Mesenchymal stem cell (in vitro differentiated cells and primary cell): ENCODE data around the gene TMEM119.

Experiments used
- DNase-seq: peaks from one replicate; pipeline ENCODE4 v3.0.0-alpha.2; 2013
- H2AFZ ChIP-seq: one replicate; pipeline ENCODE4 v1.6.1; 2013; ENCODE audit warnings: low read depth, mild to moderate bottlenecking, control low read depth, inconsistent platforms, low read length, moderate library complexity
- H2AK5ac ChIP-seq: 2 replicates; pipeline ENCODE4 v1.6.1; 2013; ENCODE audit warnings: low read length, moderate library complexity, mild to moderate bottlenecking, inconsistent platforms; ENCODE audit not compliant: severe bottlenecking
- H2BK120ac ChIP-seq: one replicate; pipeline ENCODE4 v1.6.1; 2013; ENCODE audit warnings: low read depth, mild to moderate bottlenecking, inconsistent platforms, low read length, moderate library complexity
- H2BK12ac ChIP-seq, 2 experiments: one replicate each; pipeline ENCODE4 v1.6.1; 2013; ENCODE audit warnings: inconsistent platforms in 2 of 2, low read length in 2 of 2, mild to moderate bottlenecking in 2 of 2, moderate library complexity in 2 of 2, control low read depth in 1 of 2
- H2BK15ac ChIP-seq: one replicate; pipeline ENCODE4 v1.6.1; 2013; ENCODE audit warnings: mild to moderate bottlenecking, low read depth, inconsistent platforms; ENCODE audit not compliant: poor library complexity, severe bottlenecking
- H2BK5ac ChIP-seq: 2 replicates; pipeline ENCODE4 v1.6.1; 2013; ENCODE audit warnings: low read depth, mild to moderate bottlenecking, low read length, control low read depth, inconsistent platforms; ENCODE audit not compliant: poor library complexity, severe bottlenecking
- H3K14ac ChIP-seq, 2 experiments: one replicate each; pipeline ENCODE4 v1.6.1; 2013; ENCODE audit warnings: inconsistent platforms in 2 of 2, low read length in 2 of 2, control low read depth in 1 of 2, mild to moderate bottlenecking in 1 of 2, moderate library complexity in 1 of 2
- H3K18ac ChIP-seq, 2 experiments: one replicate each; pipeline ENCODE4 v1.6.1; 2013; ENCODE audit warnings: inconsistent platforms in 2 of 2, low read length in 2 of 2, control low read depth in 1 of 2, low read depth in 1 of 2, mild to moderate bottlenecking in 1 of 2
- H3K23ac ChIP-seq, 2 experiments: one replicate each; pipeline ENCODE4 v1.6.1; 2013; ENCODE audit warnings: inconsistent platforms in 2 of 2, low read length in 2 of 2, mild to moderate bottlenecking in 2 of 2, moderate library complexity in 2 of 2, control low read depth in 1 of 2
- H3K27ac ChIP-seq: 2 replicates; pipeline ENCODE4 v1.5.1; 2013; ENCODE audit warnings: mild to moderate bottlenecking, moderate library complexity, low read length, control low read depth, inconsistent platforms; ENCODE audit not compliant: poor library complexity, severe bottlenecking
- H3K27me3 ChIP-seq, 2 experiments: 2 replicates each; pipeline versions ENCODE4 v1.6.1 to v1.7.0; 2013; ENCODE audit warnings: low read length in 2 of 2, mild to moderate bottlenecking in 2 of 2, moderate library complexity in 2 of 2, control low read depth in 1 of 2, inconsistent platforms in 1 of 2; ENCODE audit not compliant: control insufficient read depth in 1 of 2, insufficient read depth in 1 of 2
- H3K36me3 ChIP-seq, 2 experiments: 2 replicates each; pipeline versions ENCODE4 v1.6.1 to v1.7.0; 2013; ENCODE audit warnings: low read length in 2 of 2, control low read depth in 1 of 2, inconsistent platforms in 1 of 2, low read depth in 1 of 2, mild to moderate bottlenecking in 1 of 2; ENCODE audit not compliant: insufficient read depth in 2 of 2, control insufficient read depth in 1 of 2
- H3K4ac ChIP-seq, 2 experiments: one replicate each; pipeline ENCODE4 v1.6.1; 2013; ENCODE audit warnings: inconsistent platforms in 2 of 2, low read length in 2 of 2, mild to moderate bottlenecking in 2 of 2, moderate library complexity in 2 of 2, control low read depth in 1 of 2, low read depth in 1 of 2
- H3K4me1 ChIP-seq: 2 replicates; pipeline ENCODE4 v1.6.1; 2013; ENCODE audit warnings: low read depth, low read length, control low read depth; ENCODE audit not compliant: control insufficient read depth, insufficient read depth
- H3K4me2 ChIP-seq: 2 replicates; pipeline ENCODE4 v1.6.1; 2013; ENCODE audit warnings: low read length, mild to moderate bottlenecking, inconsistent platforms; ENCODE audit not compliant: poor library complexity, severe bottlenecking
- H3K4me3 ChIP-seq, 2 experiments: 2 replicates each; pipeline versions ENCODE4 v1.5.1 to v1.7.0; 2013; ENCODE audit warnings: low read length in 2 of 2, mild to moderate bottlenecking in 2 of 2, control low read depth in 1 of 2, low read depth in 1 of 2; ENCODE audit not compliant: insufficient read depth in 1 of 2
- H3K79me1 ChIP-seq: replicated peaks from 2 replicates; pipeline ENCODE4 v1.6.1; 2013; ENCODE audit warnings: mild to moderate bottlenecking, control low read depth, low read length, inconsistent platforms; ENCODE audit not compliant: poor library complexity, severe bottlenecking
- H3K9ac ChIP-seq: 2 replicates; pipeline ENCODE4 v1.7.0; 2013; ENCODE audit warnings: mild to moderate bottlenecking, low read length, moderate library complexity
- H3K9me3 ChIP-seq: 2 replicates; pipeline ENCODE4 v1.7.0; 2013; ENCODE audit warnings: mild to moderate bottlenecking, low read length; ENCODE audit not compliant: control insufficient read depth
- H4K8ac ChIP-seq: one replicate; pipeline ENCODE4 v1.6.1; 2013; ENCODE audit warnings: inconsistent platforms, mild to moderate bottlenecking, low read length, moderate library complexity
- H4K91ac ChIP-seq: one replicate; pipeline ENCODE4 v1.6.1; 2013; ENCODE audit warnings: mild to moderate bottlenecking, low read length, inconsistent platforms
- WGBS: methylation state at CpG from one replicate; pipeline ENCODE4 v1.1.7; 2013; ENCODE audit warnings: mixed read lengths; 5-methylcytosine and 5-hydroxymethylcytosine counted together

TMEM119 gene

DNA sequence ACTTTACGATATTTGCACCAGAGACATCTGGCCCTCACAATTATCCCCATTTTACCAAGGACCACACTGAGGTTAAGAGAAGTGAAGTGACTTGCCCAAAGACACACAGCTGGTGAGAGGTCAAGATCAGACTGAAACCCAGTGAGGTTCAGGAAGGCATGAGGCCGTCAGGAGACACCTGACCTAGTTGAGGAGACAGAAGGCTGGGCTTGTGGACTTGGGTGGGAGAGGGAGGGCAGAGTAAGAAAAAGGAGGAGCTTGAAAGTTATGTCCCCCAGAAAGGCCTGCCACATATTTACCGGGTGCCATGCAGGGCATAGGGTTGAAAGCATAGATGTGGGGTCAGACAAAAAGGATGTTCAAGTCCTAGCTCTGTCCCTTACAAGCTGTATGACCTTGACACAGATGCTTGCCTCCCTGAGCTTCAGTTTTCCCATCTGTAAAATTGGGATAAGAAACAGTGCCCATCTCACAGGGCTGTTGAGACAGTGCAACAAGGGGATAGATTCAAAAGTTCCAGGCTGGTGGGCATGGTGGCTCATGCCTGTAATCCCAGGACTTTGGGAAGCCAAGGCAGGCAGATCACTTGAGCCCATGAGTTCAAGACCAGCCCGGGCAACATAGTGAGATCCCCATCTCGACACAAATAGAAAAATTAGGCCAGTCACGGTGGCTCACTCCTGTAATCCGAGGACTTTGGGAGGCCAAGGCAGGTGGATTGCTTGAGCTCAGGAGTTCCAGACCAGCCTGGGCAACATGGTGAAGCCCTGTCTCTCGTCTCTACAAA, 29.4 kb upstream of the TMEM119 start:
- H2BK15ac ChIP-seq = no peak overlapping the region
- no peak overlapping the region for H2BK5ac ChIP-seq
- no peak overlapping the region for H2AFZ ChIP-seq
- peak overlapping the region; percentile 59 for H4K91ac ChIP-seq
- peak overlapping the region; percentile 72 to 80 for H3K18ac ChIP-seq
- H3K36me3 ChIP-seq = peaks cover 0 to 14% of the 10 kb centered on the region in 2 experiments
- no peak overlapping the region for H3K9ac ChIP-seq
- no peaks in the 10 kb centered on the region for H3K27me3 ChIP-seq
- H3K4ac ChIP-seq = peak overlapping the region in 1 of 2 experiments; percentile 71
- no peak overlapping the region for H3K23ac ChIP-seq
- peak overlapping the region; percentile 75 to 78 for H2BK12ac ChIP-seq
- peak overlapping the region; percentile 45 for H4K8ac ChIP-seq
- no peak overlapping the region for H3K14ac ChIP-seq
- no peaks in the 10 kb centered on the region for H3K79me1 ChIP-seq
- peak overlapping the region; percentile 10 for H2AK5ac ChIP-seq
- peak overlapping the region; percentile 9 for H2BK120ac ChIP-seq
- no peak overlapping the region for H3K4me2 ChIP-seq
- no peak overlapping the region for H3K4me3 ChIP-seq
- peaks cover 40% of the 10 kb centered on the region for H3K4me1 ChIP-seq
- H3K27ac ChIP-seq = no peak overlapping the region
- WGBS = 95% methylated on average over 8 of the region's 8 CpGs
- no peaks in the 10 kb centered on the region for H3K9me3 ChIP-seq
- no peak for DNase-seq

DNA sequence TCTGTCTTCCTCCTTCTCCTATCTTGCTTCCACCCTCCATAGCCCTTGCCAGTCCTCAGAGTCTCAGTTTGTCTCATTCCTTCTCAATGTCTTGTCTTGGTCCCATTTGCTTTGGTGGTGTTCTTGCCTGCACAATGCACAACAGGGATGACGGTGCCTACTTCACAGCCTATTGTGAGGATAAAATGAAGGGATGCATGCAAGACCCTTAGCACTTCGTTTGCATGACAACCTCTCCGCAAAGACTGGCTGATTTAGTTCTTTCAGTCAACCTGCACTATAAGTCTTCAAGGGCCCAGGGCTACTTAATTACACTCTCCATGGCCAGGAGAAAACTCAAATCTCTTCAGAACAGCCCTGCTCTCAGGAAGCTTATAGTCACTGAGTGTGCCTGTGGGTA, 27.3 kb upstream of the TMEM119 start:
- Histone ChIP-seq H3K27ac (no peak overlapping the region), H3K27me3 (no peaks in the 10 kb centered on the region), H3K36me3 (peaks cover 0 to 14% of the 10 kb centered on the region in 2 experiments), H3K9ac (no peak overlapping the region), H2AK5ac (no peak overlapping the region), H3K79me1 (no peaks in the 10 kb centered on the region), H2BK5ac (no peak overlapping the region), H3K23ac (no peak overlapping the region), H2BK15ac (no peak overlapping the region), H3K9me3 (no peaks in the 10 kb centered on the region), H3K4me2 (no peak overlapping the region), H2BK12ac (peak overlapping the region in 1 of 2 experiments; percentile 7), H4K8ac (no peak overlapping the region), H2AFZ (no peak overlapping the region), H3K4me3 (no peak overlapping the region), H2BK120ac (no peak overlapping the region), H3K14ac (no peak overlapping the region), H3K4ac (no peak overlapping the region), H3K18ac (no peak overlapping the region), H3K4me1 (peaks cover 30% of the 10 kb centered on the region), H4K91ac (no peak overlapping the region)
- no peak for DNase-seq
- 53% methylated on average over 3 of the region's 3 CpGs for WGBS

DNA sequence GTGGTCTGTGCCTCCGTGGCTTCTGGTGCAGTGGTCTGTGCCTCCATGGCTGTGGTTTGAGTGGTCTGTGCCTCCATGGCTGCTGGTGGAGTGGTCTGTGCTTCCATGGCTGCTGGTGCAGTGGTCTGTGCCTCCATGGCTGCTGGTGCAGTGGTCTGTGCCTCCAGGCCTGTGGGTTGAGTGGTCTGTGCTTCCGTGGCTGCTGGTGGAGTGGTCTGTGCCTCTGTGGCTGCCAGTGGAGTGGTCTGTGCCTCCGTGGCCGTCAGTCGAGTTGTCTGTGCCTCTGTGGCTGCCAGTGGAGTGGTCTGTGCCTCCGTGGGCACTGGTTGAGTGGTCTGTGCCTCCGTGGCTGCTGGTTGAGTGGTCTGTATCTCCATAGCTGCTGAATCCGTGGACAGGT, 25.7 kb upstream of the TMEM119 start:
- H3K79me1 ChIP-seq = no peaks in the 10 kb centered on the region

DNA sequence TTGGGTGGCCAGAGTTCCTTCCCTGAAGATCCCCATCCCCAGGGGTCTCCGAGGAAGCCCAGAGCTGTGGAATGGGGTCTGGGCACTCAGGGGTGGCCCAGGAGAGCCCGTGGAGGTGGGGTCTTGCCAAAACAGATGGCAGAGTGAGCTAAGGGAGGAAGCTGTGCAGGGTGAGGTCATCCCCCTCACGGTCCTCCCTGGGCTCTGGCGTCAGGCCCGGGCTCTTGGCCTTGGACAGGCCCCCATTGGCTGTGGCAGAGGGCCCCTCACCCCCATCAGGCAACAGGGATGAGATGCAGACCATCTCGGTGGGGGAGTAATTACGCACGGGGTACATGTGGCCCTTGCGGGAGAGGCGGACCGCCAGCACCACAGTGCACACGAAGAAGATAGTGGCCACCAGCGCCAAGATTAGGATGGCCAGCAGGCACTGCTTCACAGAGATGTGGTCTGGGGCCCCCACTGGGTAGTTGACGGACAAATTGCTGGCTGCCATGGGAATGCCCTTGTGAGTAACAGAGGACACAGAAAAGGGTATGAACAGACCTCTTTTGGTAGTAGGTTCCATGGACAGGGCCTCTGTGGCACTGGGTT, 25.1 kb upstream of the TMEM119 start:
- H3K14ac ChIP-seq = peak overlapping the region in 1 of 2 experiments; percentile 35
- H2AFZ ChIP-seq = no peak overlapping the region
- peak overlapping the region; percentile 88 for H2BK120ac ChIP-seq
- H3K9ac ChIP-seq = no peak overlapping the region
- peak overlapping the region; percentile 30 for H2BK15ac ChIP-seq
- 94% methylated on average over 14 of the region's 14 CpGs for WGBS
- no peak overlapping the region for H3K4me2 ChIP-seq
- H4K8ac ChIP-seq = peak overlapping the region; percentile 85
- no peak overlapping the region for H3K27ac ChIP-seq
- peak overlapping the region; percentile 60 for H4K91ac ChIP-seq
- peaks cover 0 to 14% of the 10 kb centered on the region in 2 experiments for H3K36me3 ChIP-seq
- H2AK5ac ChIP-seq = peak overlapping the region; percentile 20
- H3K4me1 ChIP-seq = peaks cover 16% of the 10 kb centered on the region
- H3K4me3 ChIP-seq = no peak overlapping the region
- H2BK12ac ChIP-seq = peak overlapping the region; percentile 43 to 80
- no peak overlapping the region for H2BK5ac ChIP-seq
- H3K27me3 ChIP-seq = no peaks in the 10 kb centered on the region
- no peak for DNase-seq
- H3K9me3 ChIP-seq = no peaks in the 10 kb centered on the region
- H3K18ac ChIP-seq = peak overlapping the region; percentile 16 to 57
- H3K4ac ChIP-seq = peak overlapping the region in 1 of 2 experiments; percentile 17
- no peak overlapping the region for H3K23ac ChIP-seq
- H3K79me1 ChIP-seq = no peaks in the 10 kb centered on the region

More for the DNA sequence above, 25.7 kb upstream of the TMEM119 start:
- Histone ChIP-seq H2AFZ (no peak overlapping the region), H2BK12ac (peak overlapping the region in 1 of 2 experiments; percentile 43), H3K4ac (peak overlapping the region in 1 of 2 experiments; percentile 35), H2BK120ac (no peak overlapping the region), H3K36me3 (peaks cover 0 to 14% of the 10 kb centered on the region in 2 experiments), H2AK5ac (no peak overlapping the region), H4K8ac (peak overlapping the region; percentile 19), H3K4me2 (no peak overlapping the region), H2BK15ac (peak overlapping the region; percentile 6), H3K18ac (peak overlapping the region in 1 of 2 experiments; percentile 16), H3K27me3 (no peaks in the 10 kb centered on the region), H4K91ac (peak overlapping the region; percentile 60), H3K27ac (no peak overlapping the region), H3K9me3 (no peaks in the 10 kb centered on the region), H3K4me1 (peaks cover 18% of the 10 kb centered on the region), H3K23ac (no peak overlapping the region), H3K14ac (no peak overlapping the region), H2BK5ac (no peak overlapping the region), H3K9ac (no peak overlapping the region), H3K4me3 (no peak overlapping the region)
- WGBS = 95% methylated on average over 8 of the region's 8 CpGs
- no peak for DNase-seq
